ENCODE results near the gene COMP.

- TF ChIP-seq CTCF (IDR thresholded peaks at IDR 0.05; ENCODE audit: insufficient read depth, low read length, poor library complexity, severe bottlenecking) (no peak), EZH2phosphoT487 (conservative IDR thresholded peaks at IDR 0.05; ENCODE audit: low read length) (no peak)
These were observed 18.2 kb downstream of the COMP start for GRCh38 chr19:18772620-18773587.
